ENCODE measurements around the gene ELL3.
"Not testable (repeated sequence)": the region's sequence is repeated elsewhere in the genome, so short reads cannot be mapped to it uniquely, and the experiment has no call there.

ELL3 gene, protein sequence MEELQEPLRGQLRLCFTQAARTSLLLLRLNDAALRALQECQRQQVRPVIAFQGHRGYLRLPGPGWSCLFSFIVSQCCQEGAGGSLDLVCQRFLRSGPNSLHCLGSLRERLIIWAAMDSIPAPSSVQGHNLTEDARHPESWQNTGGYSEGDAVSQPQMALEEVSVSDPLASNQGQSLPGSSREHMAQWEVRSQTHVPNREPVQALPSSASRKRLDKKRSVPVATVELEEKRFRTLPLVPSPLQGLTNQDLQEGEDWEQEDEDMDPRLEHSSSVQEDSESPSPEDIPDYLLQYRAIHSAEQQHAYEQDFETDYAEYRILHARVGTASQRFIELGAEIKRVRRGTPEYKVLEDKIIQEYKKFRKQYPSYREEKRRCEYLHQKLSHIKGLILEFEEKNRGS

DNA sequence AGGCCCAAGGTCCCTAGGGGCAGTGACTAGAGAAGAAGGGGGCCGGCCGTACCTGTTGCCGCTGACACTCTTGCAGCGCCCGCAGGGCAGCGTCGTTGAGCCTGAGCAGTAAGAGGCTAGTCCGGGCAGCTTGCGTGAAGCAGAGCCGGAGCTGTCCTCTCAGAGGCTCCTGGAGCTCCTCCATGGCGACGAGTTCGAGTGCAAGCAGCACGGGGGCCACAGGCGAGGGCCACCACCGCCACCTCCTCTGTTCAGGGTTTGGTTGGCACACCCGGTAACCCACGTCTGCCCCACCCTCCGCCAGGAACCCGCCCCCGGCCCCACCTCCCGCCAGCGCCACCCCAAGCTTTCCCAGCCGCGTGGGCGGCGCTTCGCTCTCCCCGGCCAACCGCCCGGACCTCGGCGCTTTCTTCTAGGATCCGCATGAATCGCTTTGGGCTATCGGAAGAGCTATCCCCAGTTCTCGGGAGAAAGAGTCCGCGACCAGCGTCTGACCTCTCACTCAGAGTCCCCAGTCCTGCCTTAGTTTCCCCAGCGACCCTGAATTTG lies at the start of gene ELL3:
Gene ELL3, minus strand, starts transcription at position 249 of the 549 bp plus-strand sequence. Its CDS starts 65 bp downstream, at position 184.
- peak; percentile 71 for DNase-seq (ENCODE audit: low read depth)

DNA sequence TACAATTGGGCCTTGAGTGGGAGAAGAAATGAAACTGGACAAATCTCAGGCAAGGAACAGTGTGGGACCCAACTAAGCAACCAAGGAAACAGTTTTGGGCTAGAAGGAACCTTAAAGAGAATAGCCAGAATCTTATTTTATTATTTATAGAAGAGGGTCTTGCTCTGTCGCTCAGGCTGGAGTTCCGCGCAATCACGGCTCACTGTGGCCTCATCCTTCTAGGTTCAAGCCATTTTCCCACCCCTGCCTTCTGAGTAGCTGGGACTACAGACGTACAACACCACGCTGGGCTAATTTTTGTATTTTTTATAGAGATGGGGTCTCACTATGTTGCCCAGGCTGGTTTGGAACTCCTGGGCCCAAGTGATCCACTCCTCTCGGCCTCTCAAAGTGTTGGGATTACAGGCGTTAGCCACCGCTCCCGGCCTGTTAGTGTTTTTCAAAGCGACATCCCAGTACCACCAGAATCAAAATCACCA lies 49.3 kb upstream of the ELL3 start:
- no peak for DNase-seq (ENCODE audit: low read depth)

DNA sequence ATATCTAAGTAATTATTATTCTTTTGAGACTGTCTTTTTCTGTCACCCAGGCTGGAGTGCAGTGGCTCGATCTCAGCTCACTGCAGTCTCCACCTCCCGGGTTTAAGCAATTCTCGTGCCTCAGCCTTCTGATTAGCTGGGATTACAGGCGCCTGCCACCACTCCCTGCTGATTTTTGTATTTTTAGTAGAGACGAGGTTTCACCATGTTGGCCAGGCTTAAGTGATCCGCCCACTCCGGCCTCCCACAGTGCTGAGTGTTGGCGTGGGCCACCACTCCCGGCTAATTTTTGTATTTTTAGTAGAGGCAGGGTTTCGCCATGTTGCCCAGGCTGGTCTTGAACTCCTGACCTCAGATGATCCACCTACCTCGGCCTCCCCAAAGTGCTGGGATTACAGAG lies 48.5 kb upstream of the ELL3 start:
- not testable (repeated sequence) for DNase-seq (ENCODE audit: low read depth)

DNA sequence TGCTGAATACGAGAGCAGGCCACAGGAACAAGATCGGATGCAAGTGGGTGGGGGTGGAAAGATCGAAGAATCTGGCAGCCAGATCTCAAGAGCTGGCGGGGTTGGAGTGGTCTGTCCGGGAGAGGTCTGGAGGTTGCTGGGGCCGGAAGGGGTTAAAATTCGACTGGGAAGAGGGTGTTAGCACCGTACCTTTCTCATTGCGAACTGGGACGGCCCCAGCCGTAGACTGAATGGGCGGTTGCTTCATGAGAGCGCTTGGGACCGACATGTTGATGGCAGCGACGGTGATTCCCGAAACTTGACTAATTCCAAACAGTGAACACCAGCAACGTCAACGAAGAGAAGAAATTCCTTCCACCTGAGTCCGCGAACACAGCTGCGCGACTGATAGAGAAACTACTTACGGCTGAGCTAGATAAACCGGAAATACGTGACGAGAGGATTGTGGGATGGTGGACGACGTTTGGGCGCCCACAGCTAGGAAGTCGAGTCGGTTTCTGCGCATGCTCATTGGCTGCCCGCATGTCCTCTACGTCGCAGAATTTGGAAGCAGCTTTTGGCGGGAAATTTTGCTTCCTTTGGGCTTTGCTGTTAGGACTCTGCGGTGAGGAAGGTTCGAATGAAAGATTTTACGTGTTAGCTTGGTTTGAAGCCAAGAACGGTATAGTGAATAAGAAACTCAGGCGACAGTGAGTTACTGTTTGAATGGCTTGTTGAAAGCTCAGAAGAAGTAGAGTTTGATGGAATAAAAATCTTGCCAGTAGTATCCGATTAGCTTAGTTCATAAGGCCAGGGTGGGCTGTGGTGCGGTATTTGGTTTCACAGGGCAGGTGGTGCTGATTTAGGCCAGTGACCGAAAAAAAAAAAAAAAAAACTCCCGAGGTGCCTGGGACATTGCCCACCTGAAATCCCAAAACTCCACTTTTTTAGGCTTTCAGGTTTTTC lies 47.8 kb upstream of the ELL3 start, which contains the start of gene MFAP1:
Gene MFAP1, minus strand, starts transcription at position 389 of the 945 bp plus-strand sequence. Its CDS starts 121 bp downstream, at position 268.
- peak; percentile 89 for DNase-seq (ENCODE audit: low read depth)

DNA sequence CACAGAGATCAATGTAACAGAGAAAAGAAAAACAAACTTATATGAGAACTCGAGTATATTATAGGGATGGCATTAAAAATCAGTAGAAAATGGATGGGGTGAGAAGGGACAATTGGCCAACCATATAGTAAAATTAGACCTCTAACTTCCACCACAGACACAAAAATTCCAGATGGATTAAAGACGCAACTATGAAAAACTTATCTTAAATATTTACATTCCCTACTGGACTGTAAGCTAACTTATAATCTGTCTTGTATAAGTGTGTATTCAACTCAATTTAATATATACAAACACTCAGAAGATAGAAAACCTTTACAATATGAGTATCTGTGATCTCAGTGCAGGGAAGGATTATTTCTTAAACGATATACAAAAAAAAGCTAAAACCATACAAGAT lies 44.7 kb upstream of the ELL3 start:
- no peak for DNase-seq (ENCODE audit: low read depth)

DNA sequence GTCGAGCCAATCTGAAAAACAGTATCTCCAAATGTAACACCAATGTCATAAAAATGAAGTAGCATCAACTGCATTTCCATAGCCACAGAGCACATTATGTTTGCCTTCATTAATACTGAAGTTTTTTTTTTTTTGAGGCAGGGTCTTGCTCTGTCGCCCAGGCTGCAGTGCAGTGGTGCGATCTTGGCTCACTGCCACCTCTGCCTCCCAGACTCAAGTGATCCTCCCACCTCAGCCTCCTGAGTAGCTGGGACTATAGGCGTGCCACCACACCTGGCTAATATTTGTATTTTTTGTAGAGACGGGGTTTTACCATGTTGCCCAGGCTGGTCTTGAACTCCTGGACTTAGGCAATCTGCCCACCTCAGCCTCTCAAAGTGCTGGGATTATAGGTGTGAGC lies 38.3 kb upstream of the ELL3 start:
- not testable (repeated sequence) for DNase-seq (ENCODE audit: low read depth)

DNA sequence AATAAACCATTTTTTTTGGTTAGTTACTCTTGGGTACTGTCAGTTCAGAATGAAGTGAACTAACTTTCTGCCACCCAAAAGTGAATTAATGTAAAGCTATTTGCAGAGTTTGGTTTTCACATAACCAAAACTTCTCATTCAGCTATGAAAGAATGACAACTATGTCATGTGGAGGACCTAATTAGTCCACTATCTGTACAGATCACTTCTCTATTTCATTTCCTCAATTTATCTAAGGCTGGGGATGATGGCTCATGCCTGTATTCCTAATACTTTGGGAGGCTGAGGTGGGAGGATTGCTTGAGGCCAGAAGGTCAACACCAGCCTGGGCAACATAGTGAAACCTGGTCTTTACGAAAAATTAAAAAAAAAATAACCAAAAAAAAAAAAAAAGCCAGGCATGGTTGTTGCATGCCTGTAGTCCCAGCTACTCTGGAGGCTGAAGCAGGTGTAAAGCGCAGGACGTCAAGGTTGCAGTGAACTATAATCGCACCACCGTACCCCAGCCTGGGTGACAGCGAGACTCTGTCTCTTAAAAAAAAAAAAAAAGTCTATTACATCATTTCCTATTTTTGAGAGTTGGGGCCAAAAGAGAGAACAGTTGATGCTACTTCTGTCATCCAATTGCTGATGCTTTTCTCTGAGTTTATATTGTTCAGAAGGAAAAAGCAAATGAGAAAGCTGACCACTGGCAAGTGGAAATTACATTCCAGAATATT lies 32.4 kb upstream of the ELL3 start:
- no peak for DNase-seq (ENCODE audit: low read depth)

DNA sequence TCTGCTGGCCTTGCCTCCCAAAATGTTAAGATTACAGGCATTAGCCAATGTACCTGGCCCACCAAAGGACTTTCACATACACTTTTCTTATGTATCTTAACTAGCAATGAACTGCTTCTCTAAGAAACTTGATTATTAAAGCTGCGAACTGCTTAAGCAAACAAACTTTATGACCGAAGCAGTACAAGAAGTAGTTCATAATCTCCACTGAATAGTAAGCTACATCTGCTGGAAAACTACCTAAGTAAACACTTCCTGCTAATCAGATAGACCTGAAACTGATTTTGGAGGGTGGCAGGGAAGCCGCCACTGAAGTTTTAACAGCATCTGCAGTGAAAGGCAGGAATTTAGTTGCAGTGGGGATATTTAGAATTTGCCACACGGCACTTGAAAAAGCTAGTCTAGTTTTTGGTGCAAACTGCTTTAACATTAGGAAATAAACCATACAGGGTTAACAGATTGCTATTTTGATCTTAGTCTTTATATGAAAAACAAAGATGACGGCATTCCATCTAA lies 31.7 kb upstream of the ELL3 start:
- no peak for DNase-seq (ENCODE audit: low read depth)

DNA sequence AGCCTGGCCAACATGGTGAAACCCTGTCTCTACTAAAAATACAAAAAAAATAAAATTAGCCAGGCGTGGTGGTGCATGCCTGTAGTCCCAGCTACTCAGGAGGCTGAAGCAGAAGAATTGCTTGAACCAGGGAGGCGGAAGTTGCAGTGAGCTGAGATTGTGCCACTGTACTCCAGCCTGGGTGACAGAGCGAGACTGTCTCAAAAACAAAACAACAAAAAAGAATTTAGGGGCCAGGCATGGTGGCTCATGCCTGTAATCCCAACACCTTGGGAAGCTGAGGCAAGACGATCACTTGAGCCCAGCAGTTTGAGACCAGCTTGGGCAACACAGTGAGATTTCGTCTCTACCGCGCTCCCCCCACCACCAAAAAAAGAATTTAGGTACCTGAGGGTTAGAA lies 25.9 kb upstream of the ELL3 start:
- not testable (repeated sequence) for DNase-seq (ENCODE audit: low read depth)

DNA sequence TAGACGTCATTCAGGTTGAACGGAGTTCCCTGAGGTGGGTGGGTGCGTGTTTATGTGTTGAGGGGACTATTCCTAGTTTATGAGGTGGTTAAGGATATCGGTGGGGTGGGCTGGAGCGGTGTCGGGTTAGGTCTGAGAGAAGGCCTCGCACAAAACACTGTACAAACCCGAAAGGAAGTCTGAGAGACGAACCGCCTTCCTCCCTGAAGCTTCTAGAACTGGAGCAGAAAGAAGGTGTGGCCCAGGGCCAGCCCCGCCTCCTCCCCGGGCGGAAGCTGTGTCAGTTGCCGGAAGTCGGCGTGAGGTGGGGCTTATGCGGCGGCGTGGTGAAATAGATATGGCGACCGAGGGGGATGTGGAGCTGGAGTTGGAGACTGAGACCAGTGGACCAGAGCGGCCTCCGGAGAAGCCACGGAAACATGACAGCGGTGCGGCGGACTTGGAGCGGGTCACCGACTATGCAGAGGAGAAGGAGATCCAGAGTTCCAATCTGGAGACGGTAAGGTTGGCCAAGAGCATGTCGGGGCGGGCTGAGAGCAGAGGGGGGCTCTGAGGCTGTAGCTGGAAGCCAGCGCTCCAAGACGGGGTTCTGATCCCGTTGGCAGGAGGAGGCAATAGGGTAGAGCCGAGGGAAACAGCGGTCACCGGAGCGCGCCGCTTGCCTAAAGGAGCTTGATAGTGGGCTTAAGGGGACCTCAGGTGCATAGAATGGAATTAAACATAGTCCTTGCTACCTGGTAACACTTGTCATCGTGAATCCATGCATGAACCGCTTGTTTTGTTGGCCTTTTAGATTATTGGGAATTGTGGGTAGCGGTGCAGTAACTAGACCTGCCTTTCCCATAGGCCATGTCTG lies 23.7 kb upstream of the ELL3 start, which contains the start of gene HYPK:
Gene HYPK, plus strand, starts transcription at position 314 of the 856 bp plus-strand sequence. Its CDS starts 24 bp downstream, at position 338.
- peak; percentile 89 for DNase-seq (ENCODE audit: low read depth)

DNA sequence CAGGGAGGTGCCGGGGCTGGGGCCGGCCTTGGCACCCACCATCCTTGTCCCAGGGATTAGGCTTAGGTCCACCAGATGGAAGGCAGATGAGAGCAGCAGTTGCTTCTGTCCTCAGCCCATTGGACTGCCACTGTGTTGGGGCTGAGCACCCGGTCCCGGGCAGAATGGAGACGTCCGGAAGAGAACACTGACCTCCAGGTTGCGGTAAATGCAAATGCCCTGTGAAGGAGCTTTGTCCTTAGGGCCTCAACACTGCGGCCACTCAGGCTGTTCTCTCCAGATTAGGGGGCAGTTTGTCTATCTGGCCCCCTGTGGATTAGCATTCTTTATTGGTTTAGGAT lies 23.1 kb upstream of the ELL3 start, which contains the start of gene SERINC4:
Gene SERINC4, minus strand, starts transcription at position 276 of the 341 bp plus-strand sequence. Its CDS starts 234 bp downstream, at position 42.
- no peak for DNase-seq (ENCODE audit: low read depth)

DNA sequence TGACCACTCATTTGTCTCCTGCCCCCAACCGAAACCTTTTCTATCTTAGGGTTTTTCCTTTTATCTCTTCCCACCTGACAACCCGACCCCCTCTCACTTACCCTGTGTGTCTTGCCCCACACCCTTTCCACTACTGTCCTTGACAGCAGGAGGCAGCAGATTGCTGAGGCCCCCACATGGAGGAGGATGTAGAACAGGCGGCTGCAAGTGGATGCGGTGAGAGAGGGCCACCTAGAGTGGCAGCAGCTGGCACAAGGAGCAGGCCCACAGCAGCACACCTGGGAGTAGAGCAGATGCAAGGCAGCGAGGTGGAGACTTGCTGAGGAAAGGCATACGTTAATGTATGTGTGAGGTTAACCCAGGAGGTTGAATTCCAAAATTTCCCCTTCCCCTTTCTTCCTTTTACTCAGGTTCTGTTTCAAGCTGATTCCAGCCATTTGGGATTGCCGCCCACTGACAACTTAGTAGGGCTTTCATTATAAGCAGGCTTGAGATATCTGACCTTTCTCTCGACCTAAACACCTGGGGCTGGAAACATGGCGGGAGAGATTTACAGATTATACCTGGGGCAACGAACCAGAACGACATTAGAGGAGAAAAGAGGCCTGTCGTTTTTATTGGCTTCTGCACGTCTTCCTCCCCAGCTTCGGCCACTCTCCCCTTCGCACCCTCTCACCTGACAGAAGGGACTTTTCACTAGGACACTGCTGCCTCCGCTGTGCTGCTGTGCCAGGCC lies 22.6 kb upstream of the ELL3 start:
- DNase-seq (ENCODE audit: low read depth), result no peak

DNA sequence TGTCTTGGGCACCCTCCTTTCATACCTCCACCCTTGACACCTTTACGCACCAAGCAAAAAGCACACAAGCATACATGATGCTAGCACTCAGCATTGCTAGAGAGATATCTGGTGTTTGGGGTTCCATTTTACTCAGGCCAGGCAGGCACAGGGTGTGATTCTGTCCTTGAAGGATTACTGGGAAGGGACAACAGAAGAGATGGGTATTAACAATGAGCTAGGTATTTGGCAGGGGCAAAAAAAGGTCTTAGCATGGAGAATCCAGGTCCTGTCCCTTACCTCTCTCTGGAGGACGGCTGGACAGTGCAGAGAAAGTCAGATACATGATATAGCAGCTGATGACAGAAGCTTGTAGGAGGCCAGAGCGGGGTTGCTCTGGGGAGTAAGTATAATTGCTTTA lies 19.8 kb upstream of the ELL3 start:
- no peak for DNase-seq (ENCODE audit: low read depth)

DNA sequence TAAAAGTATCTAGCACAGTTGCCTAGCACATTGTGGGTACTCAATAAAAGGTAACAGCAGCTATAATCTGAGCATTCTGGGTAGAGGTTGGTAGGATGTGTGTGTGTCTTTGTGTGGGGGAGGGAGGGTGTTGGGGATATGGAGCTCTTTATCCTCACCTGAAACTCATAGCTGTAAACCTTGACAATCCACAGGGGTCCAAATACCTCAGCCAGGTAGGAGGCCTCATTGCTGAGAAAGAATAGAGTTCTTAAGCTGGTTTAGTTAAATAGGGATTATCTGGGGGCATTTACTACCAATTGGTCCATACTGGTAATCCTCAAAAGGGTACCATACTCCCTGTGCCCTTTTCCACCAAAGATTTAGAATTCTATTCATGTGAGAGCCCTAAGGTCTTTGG lies 19.2 kb upstream of the ELL3 start:
- DNase-seq (ENCODE audit: low read depth), result no peak

DNA sequence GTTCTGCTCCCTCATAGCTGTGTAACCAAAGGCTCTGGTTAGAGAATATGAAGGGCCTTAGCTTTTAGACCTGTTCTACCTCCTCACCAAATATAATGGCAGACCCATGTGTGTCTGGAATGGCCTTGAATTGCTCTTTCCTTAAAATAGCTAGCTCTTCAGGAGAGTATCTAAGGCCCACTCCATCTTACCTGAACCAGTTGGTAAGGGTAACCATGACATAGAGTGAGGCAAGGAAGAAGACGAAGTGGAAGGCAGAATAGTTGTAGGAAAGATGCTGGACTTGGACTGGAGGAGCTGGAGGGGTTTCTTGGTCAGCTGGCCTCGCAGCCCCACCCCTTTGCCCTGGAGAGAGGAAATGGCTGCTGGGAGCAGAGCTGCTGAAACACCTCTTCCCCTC lies 18.4 kb upstream of the ELL3 start:
- no peak for DNase-seq (ENCODE audit: low read depth)

DNA sequence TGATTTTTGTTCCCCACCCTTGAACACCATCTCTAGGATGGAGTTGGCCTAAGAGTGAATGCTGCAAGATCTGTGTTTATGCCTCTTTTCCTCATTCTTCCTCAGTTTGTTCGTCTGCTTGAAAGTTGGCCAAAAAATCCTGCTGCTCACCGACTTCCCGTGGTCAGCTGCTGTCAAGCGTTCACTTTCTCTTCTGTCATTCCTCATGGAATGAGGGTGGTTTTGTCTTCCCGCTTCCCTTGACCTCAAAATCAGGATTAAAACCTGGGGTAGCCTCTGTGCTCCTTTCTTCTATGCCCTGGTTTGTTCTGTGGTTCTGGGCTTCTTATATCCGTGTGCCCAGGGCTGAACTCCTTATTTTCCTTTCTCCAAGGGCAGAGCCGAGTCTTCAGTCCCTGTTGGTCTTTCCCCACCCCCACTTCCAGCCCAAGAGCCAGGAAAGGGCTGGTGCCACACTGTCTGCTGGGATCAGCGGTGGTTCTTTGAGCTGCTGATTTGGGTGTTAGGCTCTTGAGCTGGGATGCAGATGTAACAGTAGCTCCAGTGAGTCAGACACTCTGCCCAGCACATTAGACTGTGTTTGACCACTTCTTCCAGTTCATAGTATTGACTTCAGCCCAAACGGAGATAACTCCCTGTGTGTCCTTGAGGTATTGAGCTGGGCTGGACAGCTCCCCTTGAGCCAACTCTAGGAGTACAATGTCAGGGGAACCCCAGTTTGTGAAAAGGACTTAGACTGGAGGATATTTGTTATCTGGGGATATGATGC lies 17.7 kb upstream of the ELL3 start:
- DNase-seq (ENCODE audit: low read depth), result no peak

DNA sequence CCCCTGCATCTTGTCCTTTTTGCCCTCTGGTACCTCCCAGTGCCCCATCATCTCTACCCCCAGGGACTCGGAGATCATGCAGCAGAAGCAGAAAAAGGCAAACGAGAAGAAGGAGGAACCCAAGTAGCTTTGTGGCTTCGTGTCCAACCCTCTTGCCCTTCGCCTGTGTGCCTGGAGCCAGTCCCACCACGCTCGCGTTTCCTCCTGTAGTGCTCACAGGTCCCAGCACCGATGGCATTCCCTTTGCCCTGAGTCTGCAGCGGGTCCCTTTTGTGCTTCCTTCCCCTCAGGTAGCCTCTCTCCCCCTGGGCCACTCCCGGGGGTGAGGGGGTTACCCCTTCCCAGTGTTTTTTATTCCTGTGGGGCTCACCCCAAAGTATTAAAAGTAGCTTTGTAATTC lies 16.9 kb upstream of the ELL3 start:
- DNase-seq (ENCODE audit: low read depth), result no peak

DNA sequence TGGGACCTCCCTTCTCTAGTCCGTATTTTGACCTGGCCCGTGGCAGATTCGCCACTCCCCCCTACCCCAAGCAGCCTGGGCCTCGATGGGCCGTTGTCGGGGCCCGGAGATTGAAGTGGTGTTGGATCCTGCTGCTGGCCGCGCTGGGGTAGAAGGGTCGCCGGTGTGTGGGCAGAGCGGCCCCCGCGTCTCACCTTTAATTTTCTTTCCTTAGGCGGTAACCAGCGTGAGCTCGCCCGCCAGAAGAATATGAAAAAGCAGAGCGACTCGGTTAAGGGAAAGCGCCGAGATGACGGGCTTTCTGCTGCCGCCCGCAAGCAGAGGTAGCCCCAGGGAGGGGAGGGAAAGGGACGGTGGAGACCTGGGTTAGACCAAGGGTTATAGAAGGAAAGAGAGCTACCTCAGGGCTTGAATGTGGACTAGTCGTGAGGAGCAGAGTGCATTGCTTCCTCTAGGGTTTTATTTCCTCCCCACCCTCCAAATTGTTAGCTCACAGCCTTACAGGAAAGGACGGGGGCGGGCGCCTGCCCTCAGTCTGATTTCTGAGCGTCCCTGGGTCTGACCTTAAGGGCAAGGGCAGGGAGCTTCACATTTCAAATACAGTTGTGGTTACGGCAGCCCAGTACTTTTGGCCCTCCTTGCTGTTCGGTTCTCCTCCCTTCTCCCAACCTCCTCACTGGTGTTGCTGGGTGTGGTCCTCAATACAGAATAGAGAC lies 16.2 kb upstream of the ELL3 start:
- no peak for DNase-seq (ENCODE audit: low read depth)

Data from stimulated activated CD4-positive, alpha-beta T cell treated with anti-CD3 and anti-CD28 coated beads, Interleukin-2, amount 100 ng/mL, for 4 hours (primary cell).